Inflammatory macrophage treated with lipopolysaccharide for 4 hours (primary cell): ENCODE data around the gene HOXD4.

Experiments
- DNase-seq: peaks from one replicate; pipeline ENCODE4 v3.0.0-alpha.2; 2020

Gene HOXD4

DNA sequence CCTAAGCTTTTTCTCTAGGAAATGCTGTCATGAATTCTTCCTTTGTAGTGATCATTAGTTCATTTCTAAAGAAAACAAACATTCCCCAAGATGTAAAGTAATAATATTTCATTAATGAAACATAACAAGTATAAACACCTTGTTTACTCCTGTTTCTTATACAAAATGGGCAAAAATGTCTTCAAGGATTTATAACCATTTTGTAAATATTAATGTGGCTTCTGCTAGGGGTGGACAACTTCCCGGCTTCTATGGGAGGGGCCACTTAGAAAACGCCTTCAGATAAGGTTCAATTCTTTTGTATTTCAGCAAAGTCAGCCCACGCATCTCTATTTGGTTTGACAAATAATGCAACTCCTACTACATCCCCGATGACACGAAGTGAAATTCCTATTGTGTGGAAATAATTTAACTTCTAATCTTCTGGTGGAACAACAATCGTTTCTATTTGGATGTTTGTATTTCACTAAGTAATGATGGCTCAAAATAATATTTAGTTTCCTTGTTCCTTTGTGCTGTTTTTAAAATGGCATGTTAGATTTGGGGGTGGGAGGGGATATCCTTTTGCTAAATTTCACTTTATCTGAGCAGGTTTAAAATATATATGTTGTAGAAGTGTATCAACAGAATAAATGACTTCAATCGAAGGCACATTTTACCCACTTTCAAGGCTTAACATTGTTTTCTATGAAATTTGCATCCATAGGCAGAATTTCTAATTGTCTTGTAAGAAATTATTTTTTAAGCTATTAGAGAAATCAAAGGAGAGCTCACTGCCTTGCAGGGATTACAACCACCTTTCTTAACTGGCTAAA lies 22.4 kb downstream of the HOXD4 start:
- DNase-seq, result no peak

GRCh38 chr2:176174382-176174823 lies 23.1 kb downstream of the HOXD4 start:
- DNase-seq, result no peak

DNA sequence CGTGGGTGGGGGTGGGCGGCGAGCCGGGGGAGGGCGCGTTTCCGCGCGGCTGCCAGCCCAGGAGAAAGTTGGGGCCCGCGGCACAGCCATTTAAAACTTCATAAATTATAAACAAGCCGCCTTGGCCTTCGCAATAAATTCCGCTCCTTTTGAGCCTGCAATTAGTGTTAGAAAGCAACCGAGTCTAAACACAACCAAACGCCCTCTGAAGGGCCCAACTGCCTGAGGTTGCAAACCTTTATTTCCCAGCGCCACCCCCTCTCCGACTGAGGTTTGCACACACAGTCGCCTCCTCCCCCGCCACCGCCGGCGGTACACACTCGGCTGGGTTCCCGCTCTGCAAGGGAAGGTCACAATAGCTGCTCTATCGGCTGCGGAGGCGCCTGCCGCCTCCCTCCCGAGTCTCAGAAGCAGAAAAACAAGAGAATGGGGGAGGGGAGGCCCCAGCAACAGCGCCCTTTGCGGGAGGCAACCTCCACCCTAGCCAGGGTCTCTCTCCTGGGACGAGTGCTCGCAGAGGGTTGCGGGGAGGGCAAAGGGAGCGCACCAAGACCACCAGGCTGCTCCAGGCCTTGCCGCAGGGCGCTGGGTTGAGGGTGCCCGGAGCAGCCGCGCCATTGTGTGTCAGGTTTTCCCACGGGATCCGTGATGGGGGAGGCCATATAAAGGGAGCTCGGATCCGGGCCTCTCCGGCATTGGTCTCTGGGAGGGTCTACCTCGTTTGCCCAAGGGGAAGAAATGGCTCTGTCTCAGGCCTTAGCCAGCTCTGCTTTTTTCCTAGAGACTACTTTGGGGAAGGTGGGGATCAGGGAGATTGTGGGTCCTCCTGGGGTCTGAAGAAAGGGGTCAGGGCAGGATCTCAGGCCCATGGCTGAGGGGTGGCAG lies 23.7 kb downstream of the HOXD4 start:
- no peak for DNase-seq

DNA sequence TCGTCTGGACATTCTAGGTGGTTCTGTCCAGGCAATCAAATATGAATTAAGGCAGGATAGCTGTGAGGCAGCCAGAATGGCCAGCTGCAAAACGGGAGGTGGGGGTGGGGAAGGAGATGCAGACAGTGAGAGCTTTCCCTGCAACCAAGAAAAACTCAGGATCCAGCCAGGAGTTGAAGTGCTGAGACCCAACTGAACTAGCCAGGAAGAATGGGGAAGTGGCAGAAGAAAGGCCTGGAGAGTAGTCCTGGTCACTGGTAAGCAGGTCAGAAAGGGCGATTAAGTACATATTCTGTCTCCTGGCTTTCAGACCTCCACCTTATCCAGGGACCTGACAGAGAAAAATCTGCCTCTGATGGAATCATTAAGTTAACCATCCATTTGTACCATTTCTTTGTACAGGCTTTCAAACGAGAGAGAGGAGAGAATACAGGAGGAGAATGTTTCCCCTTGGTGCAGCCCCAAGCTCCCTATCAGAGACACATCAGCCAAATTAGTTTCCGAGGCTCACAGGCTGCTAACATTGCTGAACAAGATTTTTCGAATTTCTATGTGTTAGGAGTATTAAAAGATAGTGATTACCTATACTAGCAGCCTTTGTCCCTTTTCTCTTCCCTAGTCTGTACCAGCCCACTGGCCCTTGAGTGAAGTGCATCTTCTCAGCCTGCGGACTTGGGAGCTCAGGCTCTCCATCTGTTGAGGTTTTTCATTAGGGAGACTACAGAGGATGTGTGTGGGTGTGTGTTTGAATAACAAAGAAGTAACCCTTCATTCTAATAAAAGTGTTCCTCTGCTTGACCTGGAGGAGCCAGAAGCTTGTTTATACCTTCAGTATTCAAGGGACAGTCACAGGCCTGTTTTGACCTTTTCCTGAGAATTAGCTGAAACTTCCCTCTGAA lies 24.6 kb downstream of the HOXD4 start:
- no peak for DNase-seq

GRCh38 chr2:176177580-176178037 lies 26.3 kb downstream of the HOXD4 start:
- no peak for DNase-seq

DNA sequence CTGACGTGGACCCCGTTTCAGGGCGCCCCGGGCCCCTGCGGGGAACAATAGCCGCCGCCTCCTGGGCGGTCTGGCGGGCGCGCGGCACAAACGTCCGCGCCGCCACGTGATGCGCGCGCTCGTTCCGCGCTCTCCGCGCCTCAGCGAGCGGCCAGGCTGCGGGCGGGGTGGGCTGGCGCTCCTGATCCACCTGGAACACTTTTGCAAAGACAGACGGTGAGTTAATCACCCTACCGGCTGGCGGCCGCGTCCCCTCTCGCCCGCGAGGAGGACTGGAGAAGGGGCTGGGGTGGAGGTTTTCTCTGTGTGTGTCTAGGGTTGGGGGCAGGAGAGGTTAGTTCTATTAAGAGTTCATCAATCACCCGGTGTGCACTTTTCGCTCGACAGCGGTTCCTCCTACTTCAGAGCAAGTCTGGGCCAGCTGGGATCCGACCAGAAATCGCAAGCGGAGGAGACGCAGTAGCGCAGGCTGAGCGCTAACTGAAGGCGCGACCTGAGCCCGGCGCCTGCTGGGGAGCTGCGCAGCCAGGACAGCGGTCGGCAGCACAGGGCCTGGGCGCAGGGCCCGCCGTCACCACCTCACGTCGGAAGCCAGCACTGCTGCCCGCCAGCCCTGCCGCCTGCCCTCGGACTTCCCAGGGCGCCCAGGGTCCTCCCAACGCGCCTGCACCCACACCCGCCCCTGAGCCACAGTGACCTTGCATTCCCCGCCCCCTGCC lies 26.8 kb downstream of the HOXD4 start:
- no peak for DNase-seq

- DNase-seq, result no peak
These were observed 27.5 kb downstream of the HOXD4 start for GRCh38 chr2:176178757-176179295.

GRCh38 chr2:176181551-176181950 lies 30.2 kb downstream of the HOXD4 start:
- no peak for DNase-seq

GRCh38 chr2:176182671-176183070 lies 31.3 kb downstream of the HOXD4 start:
- no peak for DNase-seq

- no peak for DNase-seq
These were observed 33.4 kb downstream of the HOXD4 start for GRCh38 chr2:176184749-176185148.

DNA sequence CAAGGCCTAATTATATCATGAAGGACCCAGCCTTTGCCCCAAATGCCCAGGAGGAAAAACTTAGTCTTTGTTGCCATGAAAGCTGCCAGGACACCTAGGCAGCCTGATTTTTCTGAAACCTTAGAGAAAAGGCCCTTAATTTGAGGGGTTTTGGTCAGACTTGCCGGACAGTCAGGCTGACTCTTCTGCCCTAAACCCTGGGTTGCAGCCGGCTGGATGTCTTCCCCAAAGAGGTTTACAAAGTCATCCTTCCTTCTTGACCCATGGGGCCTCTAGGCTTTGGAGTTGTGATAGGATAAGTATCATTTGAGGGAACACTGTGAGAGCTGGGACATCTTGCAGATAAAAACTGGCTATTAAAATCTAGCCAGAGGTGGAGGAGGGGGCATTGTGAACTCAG lies 34.7 kb downstream of the HOXD4 start:
- no peak for DNase-seq

DNA sequence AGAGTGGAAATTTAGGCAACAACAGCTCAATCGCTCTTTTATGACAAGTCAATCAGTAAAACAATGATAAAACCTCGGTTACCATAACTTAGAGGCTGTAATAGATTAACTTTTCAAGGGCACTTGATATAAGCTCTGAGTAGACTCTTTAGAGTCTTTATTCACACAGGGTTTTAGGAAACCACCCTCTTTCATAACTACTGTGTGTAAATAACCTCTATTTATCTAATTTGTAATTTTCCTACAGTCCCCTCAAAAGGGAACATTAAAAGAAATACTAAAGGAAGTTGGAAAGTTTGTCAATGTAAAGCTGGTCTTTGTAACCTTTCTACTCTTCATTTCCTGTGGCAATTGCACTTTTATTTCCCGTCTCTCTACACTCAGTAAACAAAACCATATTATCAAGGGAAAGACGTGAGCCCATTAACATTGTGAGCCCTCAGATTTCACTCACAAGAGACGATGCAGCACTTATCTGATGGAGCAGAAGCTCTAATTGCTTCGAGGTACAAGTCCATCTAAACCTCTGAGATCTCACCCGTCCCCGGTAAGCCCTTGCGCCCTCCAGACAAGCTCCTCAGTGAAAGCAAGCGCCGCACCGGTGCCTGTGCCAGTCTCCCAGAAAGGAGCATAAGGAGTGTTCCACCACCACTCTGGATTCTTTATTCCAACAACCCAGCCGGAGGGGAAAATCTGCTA lies 36.0 kb downstream of the HOXD4 start:
- DNase-seq, result no peak

DNA sequence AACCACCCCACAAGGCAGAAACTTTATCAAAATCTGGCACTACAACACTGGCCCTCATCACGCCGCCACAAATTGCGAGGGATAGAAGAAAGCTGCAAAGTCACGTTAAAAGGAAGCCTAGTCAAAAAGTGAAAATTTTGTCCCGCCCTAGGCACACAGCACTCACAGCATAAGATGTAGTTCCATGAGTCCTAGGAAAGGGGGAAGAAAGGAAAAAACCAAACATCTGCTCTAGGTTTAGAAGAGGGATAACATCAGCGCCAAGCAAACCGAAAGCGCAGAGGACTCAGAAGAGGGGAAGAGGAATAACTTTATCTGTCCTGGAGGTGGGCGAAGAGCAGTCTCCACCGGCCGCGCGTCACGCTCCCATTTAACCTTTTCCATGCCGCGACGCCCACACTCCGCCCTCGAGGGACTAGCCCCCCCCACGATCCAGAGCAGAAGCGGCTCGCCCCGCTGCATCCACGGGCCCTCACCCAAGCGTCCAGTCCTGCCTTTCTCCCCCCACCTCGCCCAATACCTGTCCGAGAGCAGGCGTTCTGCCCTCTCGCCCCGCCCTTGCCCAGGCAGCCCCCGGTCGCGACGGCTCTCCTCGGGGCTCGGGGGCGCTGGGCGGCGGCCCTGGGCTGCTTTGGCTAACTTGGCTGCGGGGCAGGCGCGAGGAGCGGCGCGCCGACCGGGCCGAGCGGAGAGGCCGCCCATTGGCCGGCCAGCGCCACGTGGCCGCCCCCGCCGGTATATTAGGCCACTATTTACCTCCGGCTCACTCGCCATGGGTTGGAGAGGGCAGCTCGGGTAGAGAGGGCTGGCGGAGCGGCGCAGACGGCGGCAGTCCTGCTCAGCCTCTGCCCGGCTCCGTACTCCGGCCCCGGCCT lies 36.8 kb downstream of the HOXD4 start, which contains the start of gene HOXD1:
Gene HOXD1, plus strand, starts transcription at position 770 of the 875 bp plus-strand sequence. CDS start 134 bp downstream, outside the sequence.
- peak; percentile 7 for DNase-seq

DNA sequence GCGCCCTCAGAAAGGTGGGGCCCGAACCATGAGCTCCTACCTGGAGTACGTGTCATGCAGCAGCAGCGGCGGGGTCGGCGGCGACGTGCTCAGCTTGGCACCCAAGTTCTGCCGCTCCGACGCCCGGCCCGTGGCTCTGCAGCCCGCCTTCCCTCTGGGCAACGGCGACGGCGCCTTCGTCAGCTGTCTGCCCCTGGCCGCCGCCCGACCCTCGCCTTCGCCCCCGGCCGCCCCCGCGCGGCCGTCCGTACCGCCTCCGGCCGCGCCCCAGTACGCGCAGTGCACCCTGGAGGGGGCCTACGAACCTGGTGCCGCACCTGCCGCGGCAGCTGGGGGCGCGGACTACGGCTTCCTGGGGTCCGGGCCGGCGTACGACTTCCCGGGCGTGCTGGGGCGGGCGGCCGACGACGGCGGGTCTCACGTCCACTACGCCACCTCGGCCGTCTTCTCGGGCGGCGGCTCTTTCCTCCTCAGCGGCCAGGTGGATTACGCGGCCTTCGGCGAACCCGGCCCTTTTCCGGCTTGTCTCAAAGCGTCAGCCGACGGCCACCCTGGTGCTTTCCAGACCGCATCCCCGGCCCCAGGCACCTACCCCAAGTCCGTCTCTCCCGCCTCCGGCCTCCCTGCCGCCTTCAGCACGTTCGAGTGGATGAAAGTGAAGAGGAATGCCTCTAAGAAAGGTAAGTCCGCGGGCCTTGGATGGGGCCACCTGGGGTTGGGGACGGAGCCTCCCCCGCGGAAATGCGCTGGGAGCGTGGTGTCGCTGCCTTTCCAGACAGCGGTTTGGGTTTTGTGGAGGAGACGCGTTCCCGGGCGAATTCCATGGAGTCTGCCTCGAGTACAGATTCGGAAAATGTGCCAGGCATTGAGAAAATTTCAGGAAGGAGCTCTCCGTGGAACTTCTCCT lies 37.7 kb downstream of the HOXD4 start:
- DNase-seq, result no peak

- no peak for DNase-seq
These were observed 38.6 kb downstream of the HOXD4 start for GRCh38 chr2:176189681-176190641.

DNA sequence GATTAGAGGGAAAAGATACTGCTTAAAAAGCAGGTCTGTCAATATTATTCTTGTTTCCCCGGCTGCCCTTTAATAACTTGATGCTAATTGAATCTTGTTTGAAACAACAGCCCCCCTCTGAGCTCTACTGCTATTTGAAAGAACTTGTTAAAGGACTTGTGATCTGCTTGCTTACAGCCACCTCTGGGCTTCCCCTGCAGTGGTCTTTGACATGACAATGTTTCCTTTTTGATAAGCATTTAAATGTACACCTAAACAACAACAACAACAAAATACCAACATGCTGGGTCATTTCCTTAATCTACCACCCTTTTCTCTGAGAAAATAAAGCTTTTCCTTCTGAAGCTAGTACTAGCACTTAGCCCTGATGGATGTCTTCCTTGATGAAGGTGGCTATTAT lies 41.0 kb downstream of the HOXD4 start:
- no peak for DNase-seq

GRCh38 chr2:176193048-176193447 lies 41.7 kb downstream of the HOXD4 start:
- no peak for DNase-seq

DNA sequence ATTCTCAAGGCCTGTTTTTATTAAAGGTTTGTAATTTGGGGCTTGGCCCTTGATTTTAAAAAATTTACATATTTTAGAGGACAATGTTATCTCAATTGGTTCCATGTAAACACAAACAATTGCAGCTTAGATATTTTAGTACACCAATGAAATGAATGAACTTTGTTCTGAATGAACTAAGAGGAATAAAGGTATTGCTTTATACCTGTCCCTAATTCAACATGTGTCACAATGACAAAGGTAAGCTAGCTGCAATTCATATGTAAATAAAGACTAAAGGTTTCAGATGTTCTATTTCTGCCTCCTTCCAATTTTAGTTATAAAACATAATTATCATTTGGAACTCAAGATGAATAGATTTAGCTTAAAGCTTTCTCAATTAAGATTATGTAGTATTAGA lies 48.6 kb downstream of the HOXD4 start:
- no peak for DNase-seq
